HTR-8/SVneo (cell line): ENCODE results near the gene RBP4.
"Not testable (repeated sequence)": the region's sequence is repeated elsewhere in the genome, so short reads cannot be mapped to it uniquely, and the experiment has no call there.

Source experiments
- DNase-seq: peaks from one replicate; pipeline ENCODE4 v3.0.0; 2011; ENCODE audit warnings: low spot score, mixed read lengths; ENCODE audit not compliant: insufficient read length
- FAIRE-seq: peaks from 2 replicates; lab custom pipeline; 2011; peaks lifted over from hg19 to GRCh38; lab: Jason Lieb, UNC

RBP4 gene

DNA sequence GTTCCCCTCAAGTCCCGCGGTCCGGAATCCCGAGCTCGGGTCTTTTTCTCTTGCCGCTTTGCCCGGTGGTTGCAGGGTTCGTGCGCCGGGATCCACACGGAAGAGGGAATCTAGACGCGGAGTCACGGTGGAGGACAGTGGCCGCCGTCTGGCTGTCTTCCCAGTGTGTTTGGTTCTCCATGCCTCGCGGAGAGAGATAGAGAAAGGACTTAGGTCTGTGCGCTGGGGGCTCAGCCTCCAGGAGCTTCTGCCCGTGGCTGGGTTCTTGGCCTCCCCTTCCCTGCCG is 33.0 kb downstream of the RBP4 start:
- DNase-seq, result no peak
- no peak for FAIRE-seq

DNA sequence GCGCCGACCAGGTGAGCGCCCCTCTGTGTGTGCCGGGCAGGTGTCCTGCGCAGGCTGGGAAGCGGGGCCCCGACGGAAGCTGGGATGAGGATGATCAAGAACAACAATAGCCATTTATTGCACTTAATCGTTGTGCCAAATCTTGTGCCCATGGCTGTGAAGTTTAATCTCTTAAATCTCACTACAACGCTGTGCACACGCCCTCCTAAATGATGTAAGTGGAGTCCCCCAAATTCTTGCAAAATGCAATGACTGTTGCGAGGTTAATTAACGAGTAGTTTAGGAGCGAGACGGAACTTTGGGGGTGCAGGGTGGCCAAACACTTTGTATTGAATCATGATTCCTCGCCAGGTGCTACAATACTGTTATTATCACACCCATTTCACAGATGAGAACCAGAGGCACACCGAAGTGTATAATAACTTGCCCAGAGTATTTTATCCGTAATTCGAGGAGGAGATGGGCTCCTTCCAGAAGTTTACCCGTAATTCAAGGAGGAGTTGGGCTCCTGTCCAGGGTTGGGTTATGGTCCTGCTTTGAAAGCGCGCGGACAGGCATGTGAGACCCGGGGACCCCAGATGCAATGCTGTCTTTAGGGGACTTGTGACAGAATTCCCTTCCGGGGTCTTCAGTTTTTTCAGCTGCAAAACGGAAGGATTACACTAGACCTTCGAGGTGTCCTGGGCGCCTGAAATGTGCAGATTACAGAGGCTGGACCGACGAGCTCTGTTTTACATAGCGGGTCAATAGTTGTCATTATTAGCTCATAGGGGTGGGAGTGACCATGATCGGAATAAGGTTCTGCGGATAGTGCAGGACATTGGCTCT is 33.5 kb downstream of the RBP4 start:
- no peak for DNase-seq
- FAIRE-seq, result no peak

DNA sequence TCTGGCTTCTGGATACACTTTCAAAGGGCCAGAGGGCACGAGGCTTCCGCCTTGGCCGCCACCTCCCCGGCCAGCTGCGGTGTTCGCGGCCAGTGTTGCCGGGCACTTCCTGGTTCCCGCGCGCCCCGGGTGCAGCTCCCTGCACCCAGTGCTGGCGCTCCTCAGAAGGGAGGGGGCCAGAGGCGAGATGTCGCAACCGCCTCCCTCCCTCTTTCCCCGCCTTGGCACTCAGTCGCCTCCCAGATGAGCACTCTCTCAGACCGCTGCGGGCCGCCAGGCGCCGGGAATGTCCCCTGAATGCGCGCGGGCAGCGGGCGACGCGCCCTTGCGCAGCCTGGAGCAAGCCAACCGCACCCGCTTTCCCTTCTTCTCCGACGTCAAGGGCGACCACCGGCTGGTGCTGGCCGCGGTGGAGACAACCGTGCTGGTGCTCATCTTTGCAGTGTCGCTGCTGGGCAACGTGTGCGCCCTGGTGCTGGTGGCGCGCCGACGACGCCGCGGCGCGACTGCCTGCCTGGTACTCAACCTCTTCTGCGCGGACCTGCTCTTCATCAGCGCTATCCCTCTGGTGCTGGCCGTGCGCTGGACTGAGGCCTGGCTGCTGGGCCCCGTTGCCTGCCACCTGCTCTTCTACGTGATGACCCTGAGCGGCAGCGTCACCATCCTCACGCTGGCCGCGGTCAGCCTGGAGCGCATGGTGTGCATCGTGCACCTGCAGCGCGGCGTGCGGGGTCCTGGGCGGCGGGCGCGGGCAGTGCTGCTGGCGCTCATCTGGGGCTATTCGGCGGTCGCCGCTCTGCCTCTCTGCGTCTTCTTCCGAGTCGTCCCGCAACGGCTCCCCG is 34.4 kb downstream of the RBP4 start, which contains the start of gene FFAR4:
TSS of gene FFAR4 (plus strand) at position 231 of the 842 bp plus-strand sequence. CDS start at position 287, 56 bp downstream.
- FAIRE-seq (peak; percentile 63), DNase-seq (peak; percentile 45)

DNA sequence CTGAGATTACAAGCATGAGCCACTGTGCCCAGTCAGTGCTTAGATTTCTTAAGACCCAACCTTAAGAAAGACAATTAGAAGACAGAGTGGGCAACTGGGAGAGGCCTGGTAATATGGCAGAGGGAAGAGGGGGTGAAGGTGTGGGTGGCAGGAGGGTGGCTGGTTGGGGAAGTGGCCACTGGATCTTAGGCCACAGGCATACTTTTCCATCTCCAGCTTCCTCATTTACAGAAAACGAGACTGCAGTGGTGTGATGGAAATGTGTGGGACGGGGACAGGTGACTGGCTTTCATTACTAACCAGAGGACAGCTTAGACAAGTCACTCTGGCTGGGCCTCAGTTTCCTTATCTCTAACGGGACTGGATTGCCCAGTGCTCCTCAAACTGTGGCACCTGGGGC is 35.6 kb downstream of the RBP4 start:
- no peak for FAIRE-seq
- no peak for DNase-seq

DNA sequence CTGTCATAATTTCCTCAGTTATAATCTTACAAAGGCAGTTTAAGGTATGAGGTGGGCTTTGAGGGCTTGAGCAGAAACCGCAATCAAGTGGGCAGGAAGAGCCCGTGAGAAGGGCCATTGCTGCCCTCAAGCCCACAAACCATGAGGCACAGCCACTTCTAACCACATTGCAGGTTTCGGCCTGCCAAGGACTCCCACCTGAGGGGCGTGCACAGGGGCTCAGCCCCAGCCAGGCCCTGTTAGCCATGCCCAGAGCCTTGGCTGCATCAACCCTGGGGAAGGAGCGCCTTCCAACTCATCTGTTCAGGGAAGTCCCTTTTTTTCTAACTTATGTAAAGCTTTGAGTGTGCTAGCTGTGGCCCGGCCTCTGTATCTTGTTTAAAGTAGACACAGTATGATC is 40.5 kb downstream of the RBP4 start:
- FAIRE-seq (no peak), DNase-seq (no peak)

DNA sequence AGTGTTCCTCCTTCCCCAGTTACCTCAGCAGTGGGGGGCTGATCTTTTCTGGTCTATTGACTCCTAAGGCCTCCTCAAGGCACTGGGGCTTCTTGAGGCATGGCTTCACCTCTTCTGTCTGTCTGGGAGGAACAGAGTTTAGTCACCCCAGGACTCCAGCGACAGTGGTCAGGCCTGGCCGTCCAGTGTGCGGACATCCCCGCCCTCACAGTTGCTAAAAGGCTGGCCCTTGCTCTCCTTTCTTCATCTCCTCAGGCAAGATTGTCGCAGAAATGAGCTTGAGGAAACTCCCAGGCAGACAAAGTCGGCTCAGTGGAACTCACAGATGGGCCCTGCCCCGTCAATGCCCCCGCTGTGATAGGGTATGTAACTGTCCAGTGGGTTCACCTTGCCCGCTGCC is 41.5 kb downstream of the RBP4 start:
- no peak for FAIRE-seq
- DNase-seq, result no peak

DNA sequence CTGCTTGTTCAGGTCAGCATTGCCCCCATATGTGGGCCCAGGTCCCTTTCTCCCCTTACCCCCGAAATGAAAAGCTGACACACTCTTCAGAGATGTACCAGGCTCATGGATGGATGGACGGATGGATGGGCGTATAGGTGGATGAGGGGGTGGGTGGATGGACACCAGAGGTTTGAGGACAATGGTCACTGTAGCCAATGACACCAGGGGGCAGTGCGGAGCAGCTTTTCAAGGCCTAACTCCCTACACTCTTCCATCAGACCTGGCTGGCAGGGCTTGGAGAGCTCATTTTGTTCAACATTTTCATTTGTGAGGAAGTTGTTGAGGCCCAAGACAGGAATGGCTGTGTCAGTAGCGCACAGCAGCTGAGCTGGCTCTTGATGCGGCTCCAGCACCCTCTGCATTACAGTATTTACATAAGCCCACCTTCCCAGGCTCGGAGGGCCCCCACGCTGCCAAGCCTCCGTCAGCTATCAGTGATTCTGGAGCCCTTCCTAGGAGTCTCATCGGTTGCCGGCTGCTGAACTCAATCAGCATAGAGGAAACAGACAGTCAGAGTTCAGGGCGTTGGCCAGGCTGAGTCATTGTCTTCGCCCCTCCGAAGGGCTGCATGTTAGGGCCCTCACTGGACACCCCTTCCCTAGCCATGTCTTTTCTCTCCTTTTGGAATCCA is 46.1 kb downstream of the RBP4 start:
- FAIRE-seq (peak; percentile 95), DNase-seq (peak; percentile 84)

DNA sequence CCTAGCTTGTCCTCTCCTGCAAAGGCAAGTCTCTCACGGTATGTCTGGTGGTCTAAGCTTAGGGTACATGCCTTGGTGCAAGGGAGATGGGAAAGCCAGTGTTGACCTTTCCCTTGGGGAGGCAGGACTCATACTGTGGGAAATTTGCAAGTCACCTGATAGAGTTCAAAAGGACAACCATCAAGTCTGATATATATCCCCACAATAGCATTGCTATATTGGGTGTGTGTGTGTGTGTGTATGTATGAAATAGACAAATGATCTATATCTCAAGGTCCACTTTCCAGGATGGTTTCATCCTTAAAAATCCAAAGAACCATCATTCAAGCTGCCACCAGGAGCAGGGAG is 46.7 kb downstream of the RBP4 start:
- no peak for FAIRE-seq
- DNase-seq, result no peak

DNA sequence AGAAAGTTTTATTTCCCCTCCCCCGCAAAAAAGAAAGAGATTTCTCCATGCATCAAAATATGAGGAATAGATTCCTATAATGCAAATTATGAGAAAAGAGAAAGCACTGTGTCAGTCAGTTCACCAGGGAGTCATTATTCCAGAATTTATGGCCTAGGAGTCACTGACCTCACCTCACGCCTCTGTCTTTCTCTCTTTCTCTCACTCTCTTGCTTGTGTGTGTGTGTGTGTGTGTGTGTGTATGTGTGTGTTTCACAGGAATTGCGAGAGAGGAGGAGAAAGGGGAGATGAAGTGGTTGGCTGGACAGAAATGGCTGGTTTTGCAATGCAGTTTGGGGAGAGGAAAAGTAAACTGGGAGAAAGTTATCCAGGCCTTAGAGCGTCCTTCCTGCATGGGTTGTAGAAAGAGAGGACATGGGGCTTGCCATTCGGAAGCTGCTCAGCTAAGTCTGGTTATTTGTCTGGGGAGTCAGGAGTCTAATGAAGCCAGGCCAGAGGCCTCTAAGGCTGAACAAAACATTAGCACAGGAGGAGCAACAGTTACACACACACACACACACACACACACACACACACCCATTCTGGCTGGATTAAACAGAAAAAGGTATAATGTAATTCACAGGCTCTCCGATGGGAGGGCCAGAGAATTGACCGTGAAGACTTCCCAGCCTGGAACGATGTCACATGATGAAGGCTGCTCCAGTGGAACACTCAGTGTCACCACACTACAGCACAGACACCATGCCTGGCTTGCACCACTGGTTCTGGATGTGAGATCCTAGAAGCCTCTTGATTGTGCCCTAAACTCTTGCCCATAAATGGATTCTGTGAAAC is 47.3 kb downstream of the RBP4 start:
- no peak for FAIRE-seq
- no peak for DNase-seq

DNA sequence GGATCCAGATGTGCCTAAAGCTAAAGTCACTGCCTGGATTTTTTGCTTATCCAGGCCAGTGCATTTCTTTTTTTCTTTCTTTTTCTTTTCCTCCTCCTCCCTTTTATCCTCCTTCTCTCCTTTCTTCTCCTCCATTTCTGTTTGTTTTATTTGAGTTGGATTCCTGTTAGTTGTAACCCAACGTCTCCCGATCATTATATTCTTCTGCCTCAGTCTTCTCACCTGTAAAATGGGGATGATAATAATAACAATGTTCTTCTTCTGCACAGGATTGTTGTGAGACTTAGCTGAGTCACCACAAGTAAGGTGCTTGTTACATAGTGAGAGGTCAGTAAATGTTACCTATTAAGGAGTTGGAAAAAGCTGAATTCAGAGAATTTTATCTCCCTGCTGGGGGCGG is 48.3 kb downstream of the RBP4 start:
- DNase-seq, result no peak
- no peak for FAIRE-seq

DNA sequence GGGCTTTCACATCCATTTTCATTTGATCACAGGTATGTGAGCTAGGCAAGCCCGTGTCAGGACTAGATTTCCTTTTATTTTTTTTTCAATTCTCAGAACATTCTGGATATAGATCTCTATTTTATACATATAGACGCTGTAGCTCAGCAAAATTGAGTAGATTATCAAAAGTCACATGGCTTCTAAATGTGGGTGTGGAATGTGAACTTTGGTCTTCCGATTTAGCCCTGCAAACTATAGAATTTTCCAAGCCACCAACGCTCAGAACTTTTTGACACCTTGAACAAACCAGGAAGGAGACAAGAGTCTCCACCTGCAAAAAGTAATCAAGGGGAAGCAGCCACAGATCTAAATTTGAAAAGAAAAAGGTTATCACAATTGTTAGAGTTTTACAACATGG is 50.4 kb downstream of the RBP4 start:
- no peak for FAIRE-seq
- DNase-seq, result no peak

DNA sequence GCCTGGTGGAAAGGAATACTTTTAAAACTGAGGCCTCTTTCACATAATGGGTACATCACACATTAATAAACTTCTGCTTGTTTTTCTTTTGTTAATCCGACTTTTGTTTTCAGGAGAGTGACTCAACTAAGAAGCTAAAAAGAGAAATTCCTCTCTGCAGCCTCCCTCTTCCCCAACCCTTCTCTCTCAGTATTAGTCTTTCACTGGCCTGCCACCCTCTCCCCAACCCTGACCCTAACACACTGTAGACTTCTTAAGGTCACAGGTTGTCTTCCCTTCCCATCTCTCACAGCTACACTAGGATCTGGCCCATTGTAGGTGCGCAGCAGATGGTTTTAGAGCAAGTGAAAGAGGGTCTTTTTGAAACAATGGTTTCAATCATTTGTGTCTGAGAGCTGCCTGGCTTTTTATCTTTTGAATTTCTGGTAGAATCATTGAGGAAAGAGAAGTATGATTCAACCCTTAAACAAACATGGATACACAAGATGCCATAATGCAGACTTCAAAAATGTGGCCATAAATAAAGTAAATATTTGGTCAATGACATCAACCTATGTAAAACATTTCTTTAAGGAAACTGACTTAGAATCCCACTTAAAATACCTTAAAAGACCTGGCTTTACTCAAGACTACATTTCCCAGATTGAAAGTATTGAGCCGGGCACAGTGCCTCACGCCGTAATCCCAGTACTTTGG is 52.5 kb downstream of the RBP4 start:
- DNase-seq (peak; percentile 39), FAIRE-seq (peak; percentile 54)

DNA sequence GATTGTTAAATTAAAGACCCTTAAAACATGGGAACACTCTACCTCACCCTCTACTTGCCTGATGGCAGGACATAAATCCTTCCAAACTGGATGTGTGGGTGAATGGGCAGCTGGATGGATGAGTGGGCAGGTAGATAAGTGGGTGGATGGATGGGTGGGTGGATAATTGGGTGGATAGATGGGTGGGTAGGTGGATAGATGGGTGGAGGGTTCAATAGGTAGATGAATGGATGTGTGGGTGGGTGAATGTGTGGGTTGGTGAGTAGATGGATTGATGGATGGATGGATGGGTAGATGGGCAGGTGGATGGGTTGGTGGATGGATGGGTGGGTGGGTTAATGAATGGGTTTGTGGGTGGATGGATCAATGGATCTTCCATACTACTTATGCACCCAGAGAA is 53.5 kb downstream of the RBP4 start:
- peak; percentile 23 for FAIRE-seq
- DNase-seq, result no peak

DNA sequence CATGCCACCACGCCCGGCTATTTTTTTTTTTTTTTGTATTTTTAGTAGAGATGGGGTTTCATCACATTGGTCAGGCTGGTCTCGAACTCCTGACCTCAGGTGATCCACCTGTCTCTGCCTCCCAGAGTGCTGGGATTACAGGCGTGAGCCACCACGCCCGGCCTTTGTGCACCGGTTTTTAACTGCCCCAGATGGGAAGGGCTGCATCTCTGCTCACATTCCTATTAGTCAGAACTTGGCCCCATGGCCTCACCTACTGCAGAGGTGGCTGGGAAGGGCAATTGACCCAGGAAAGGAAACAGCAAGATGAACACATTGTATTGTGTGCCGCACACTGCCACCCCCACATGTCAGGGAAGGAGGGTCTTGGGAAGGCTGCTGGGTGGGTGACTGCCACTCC is 54.0 kb downstream of the RBP4 start:
- DNase-seq, FAIRE-seq: not testable (repeated sequence)

DNA sequence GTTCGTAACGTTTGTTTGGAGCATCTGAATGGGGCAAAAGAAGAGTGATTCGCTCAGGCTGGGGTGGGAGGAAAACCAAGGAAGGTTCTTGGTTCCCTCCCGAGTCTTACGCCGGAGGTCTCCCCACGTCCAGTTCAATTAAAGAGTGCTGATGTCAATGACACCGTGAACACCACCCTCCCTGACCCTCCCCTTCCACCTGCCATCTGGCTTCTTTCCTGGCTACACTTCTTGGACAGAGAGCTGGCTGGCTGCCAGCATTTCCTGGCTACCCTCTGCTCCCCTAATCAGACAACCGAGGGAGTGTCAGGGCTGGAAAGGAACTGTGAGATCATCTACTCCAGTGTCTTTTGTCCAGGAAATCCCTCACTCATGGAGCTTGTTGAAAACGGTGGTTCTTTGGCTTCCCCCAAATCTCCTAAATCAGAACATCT is 58.7 kb downstream of the RBP4 start:
- peak; percentile 52 for FAIRE-seq
- DNase-seq, result no peak
